Activated naive CD4-positive, alpha-beta T cell treated with anti-CD3 and anti-CD28 coated beads, Interleukin-2, amount 50 U/mL, for 16 hours (primary cell): ENCODE results near the gene EXOSC3.

Experiments
- DNase-seq: peaks from one replicate; pipeline ENCODE4 v3.0.0-alpha.2; 2020

Gene EXOSC3

GRCh38 chr9:37732086-37732741 is 52.6 kb downstream of the EXOSC3 start:
- DNase-seq: no peak

- no peak for DNase-seq
These were observed 54.0 kb downstream of the EXOSC3 start for GRCh38 chr9:37730839-37731238.

GRCh38 chr9:37730256-37730655 is 54.6 kb downstream of the EXOSC3 start:
- DNase-seq: no peak
